H1 (cell line): Measurements from ENCODE around the gene STYXL1. TPM values are rescaled to one million over a fixed set of nuclear protein-coding genes. Genes with fewer than 3 reads are reported as not detected.

Source experiments
- CTCF ChIA-PET: fragments of 300-600 bp; sonication (Branson Sonifier 250); formaldehyde crosslinking; loops from one replicate; lab custom pipeline; 2021; ENCODE audit not compliant: partially characterized antibody; lab: Charles Lee
- POLR2A ChIA-PET: fragments of 300-600 bp; sonication (Branson Sonifier 250); formaldehyde crosslinking; loops from one replicate; lab custom pipeline; 2021; ENCODE audit warnings: inconsistent platforms; ENCODE audit not compliant: partially characterized antibody; lab: Charles Lee
- DNase-seq, 2 experiments: peaks; one replicate each; pipeline versions ENCODE4 v3.0.0 to v3.0.0-alpha.2; 2010 to 2022; ENCODE audit warnings: low spot score in 2 of 2, low read depth in 1 of 2, mixed read lengths in 1 of 2
- FAIRE-seq: peaks from 2 replicates; lab custom pipeline; 2011; peaks lifted over from hg19 to GRCh38; lab: Jason Lieb, UNC
- H2AFZ ChIP-seq: 2 replicates; pipeline ENCODE4 v1.8.1; 2012; ENCODE audit warnings: low read length, inconsistent platforms
- H2AK5ac ChIP-seq: 2 replicates; pipeline ENCODE4 v1.6.1; 2013; ENCODE audit warnings: low read depth, low read length
- H2BK120ac ChIP-seq: replicated peaks from 2 replicates; pipeline ENCODE3; 2013; ENCODE audit warnings: low read depth, low read length, inconsistent platforms
- H2BK12ac ChIP-seq: 2 replicates; pipeline ENCODE4 v1.6.1; 2013; ENCODE audit warnings: low read depth, low read length
- H2BK15ac ChIP-seq: 2 replicates; pipeline ENCODE4 v1.6.1; 2013; ENCODE audit warnings: low read length
- H2BK20ac ChIP-seq: 2 replicates; pipeline ENCODE4 v1.6.1; 2013; ENCODE audit warnings: low read length
- H2BK5ac ChIP-seq: 2 replicates; pipeline ENCODE4 v1.6.1; 2013; ENCODE audit warnings: low read depth, low read length
- H3K14ac ChIP-seq: 2 replicates; pipeline ENCODE4 v1.6.1; 2013; ENCODE audit warnings: inconsistent platforms; ENCODE audit not compliant: insufficient read length
- H3K18ac ChIP-seq: 2 replicates; pipeline ENCODE4 v1.6.1; 2013; ENCODE audit warnings: low read length; ENCODE audit errors: extremely low read depth
- H3K23ac ChIP-seq: 2 replicates; pipeline ENCODE4 v1.6.1; 2013; ENCODE audit warnings: inconsistent platforms; ENCODE audit not compliant: insufficient read length
- H3K23me2 ChIP-seq: 2 replicates; pipeline ENCODE4 v1.6.1; 2013; ENCODE audit warnings: low read depth, low read length
- H3K27ac ChIP-seq: 2 replicates; pipeline ENCODE4 v1.6.1; 2011; ENCODE audit warnings: low read depth, low read length, inconsistent platforms
- H3K27me3 ChIP-seq, 4 experiments: replicated peaks in 1 of 4; 1 replicate in 1 of 4; 2 replicates in 3 of 4; pipeline versions ENCODE4 v1.6.1 to v1.8.1; 2011 to 2013; ENCODE audit warnings: low read length in 3 of 4, mild to moderate bottlenecking in 3 of 4, inconsistent platforms in 2 of 4, mixed read lengths in 2 of 4, moderate library complexity in 1 of 4; ENCODE audit not compliant: control insufficient read depth in 3 of 4, insufficient read depth in 3 of 4; ENCODE audit errors: extremely low read depth in 1 of 4
- H3K36me3 ChIP-seq, 4 experiments: 2 replicates each; pipeline versions ENCODE4 v1.6.1 to v1.8.1; 2011 to 2013; ENCODE audit warnings: mild to moderate bottlenecking in 4 of 4, low read length in 3 of 4, moderate library complexity in 2 of 4, control low read depth in 1 of 4, inconsistent platforms in 1 of 4; ENCODE audit not compliant: insufficient read depth in 4 of 4, control insufficient read depth in 2 of 4
- H3K4ac ChIP-seq: replicated peaks from 2 replicates; pipeline ENCODE3; 2013; ENCODE audit warnings: low read length, low read depth, mixed read lengths, inconsistent platforms; ENCODE audit not compliant: insufficient read length
- H3K4me1 ChIP-seq, 4 experiments: replicated peaks in 1 of 4; 1 replicate in 1 of 4; 2 replicates in 3 of 4; pipeline versions ENCODE4 v1.6.1 to v1.8.1; 2011 to 2013; ENCODE audit warnings: low read length in 3 of 4, inconsistent platforms in 2 of 4, mixed read lengths in 1 of 4; ENCODE audit not compliant: insufficient read depth in 4 of 4, control insufficient read depth in 3 of 4
- H3K4me2 ChIP-seq, 2 experiments: 2 replicates each; pipeline versions ENCODE4 v1.6.1 to v1.8.1; 2011 to 2013; ENCODE audit warnings: low read depth in 2 of 2, low read length in 2 of 2, control low read depth in 1 of 2, inconsistent platforms in 1 of 2, mild to moderate bottlenecking in 1 of 2; ENCODE audit not compliant: insufficient read depth in 1 of 2
- H3K4me3 ChIP-seq, 4 experiments: fragments of 200-600, 300-600 bp in 1 of 4; sonication (generic), shearing (Covaris generic), sonication (Bioruptor Twin) in 1 of 4; 2 replicates each; pipeline versions ENCODE4 v1.5.1 to v1.8.1; 2011 to 2016; ENCODE audit warnings: low read length in 4 of 4, low read depth in 3 of 4, control low read depth in 2 of 4, inconsistent platforms in 2 of 4, mild to moderate bottlenecking in 2 of 4, mixed read lengths in 1 of 4, moderate library complexity in 1 of 4; ENCODE audit not compliant: insufficient read depth in 2 of 4; ENCODE audit errors: extremely low read depth in 1 of 4
- H3K56ac ChIP-seq: replicated peaks from 2 replicates; pipeline ENCODE3; 2013; ENCODE audit warnings: low read depth, mild to moderate bottlenecking, mixed read lengths, low read length, inconsistent platforms; ENCODE audit not compliant: insufficient read length
- H3K79me1 ChIP-seq: 2 replicates; pipeline ENCODE4 v1.6.1; 2013; ENCODE audit warnings: low read depth, low read length, control low read depth
- H3K79me2 ChIP-seq, 2 experiments: 2 replicates each; pipeline versions ENCODE4 v1.6.1 to v1.8.1; 2012 to 2013; ENCODE audit warnings: low read length in 2 of 2, mild to moderate bottlenecking in 2 of 2, inconsistent platforms in 1 of 2; ENCODE audit not compliant: insufficient read depth in 2 of 2, control insufficient read depth in 1 of 2
- H3K9ac ChIP-seq, 4 experiments: replicated peaks in 1 of 4; 1 replicate in 1 of 4; 2 replicates in 3 of 4; pipeline versions ENCODE4 v1.6.1 to v1.8.1; 2011 to 2013; ENCODE audit warnings: low read depth in 3 of 4, low read length in 3 of 4, control low read depth in 2 of 4, mild to moderate bottlenecking in 2 of 4, moderate library complexity in 2 of 4, inconsistent platforms in 1 of 4; ENCODE audit errors: extremely low read depth in 1 of 4
- H3K9me3 ChIP-seq, 2 experiments: 2 replicates each; pipeline versions ENCODE4 v1.6.1 to v1.8.1; 2012 to 2013; ENCODE audit warnings: mild to moderate bottlenecking in 2 of 2, moderate library complexity in 2 of 2, control low read depth in 1 of 2, inconsistent platforms in 1 of 2, low read depth in 1 of 2, low read length in 1 of 2, mixed read lengths in 1 of 2; ENCODE audit not compliant: insufficient read depth in 2 of 2
- H4K20me1 ChIP-seq, 2 experiments: replicated peaks in 1 of 2; 2 replicates each; pipeline versions ENCODE3 to v1.8.1; 2011 to 2013; ENCODE audit warnings: inconsistent platforms in 2 of 2, low read length in 2 of 2, mild to moderate bottlenecking in 1 of 2; ENCODE audit not compliant: insufficient read depth in 2 of 2, control insufficient read depth in 1 of 2
- H4K5ac ChIP-seq: 2 replicates; pipeline ENCODE4 v1.6.1; 2013; ENCODE audit warnings: low read length, low read depth, mixed read lengths, inconsistent platforms; ENCODE audit not compliant: insufficient read length
- H4K8ac ChIP-seq: 2 replicates; pipeline ENCODE4 v1.8.0; 2013; ENCODE audit warnings: mild to moderate bottlenecking, moderate library complexity, low read length, inconsistent platforms; ENCODE audit not compliant: insufficient read depth; ENCODE audit errors: extremely low read depth
- H4K91ac ChIP-seq: replicated peaks from 2 replicates; pipeline ENCODE3; 2013; ENCODE audit warnings: low read length, mixed read lengths, inconsistent platforms; ENCODE audit not compliant: insufficient read length
- WGBS, 2 experiments: shearing (Covaris generic) in 1 of 2; methylation state at CpG; one replicate each; pipeline versions ENCODE4 v1.1.6 to v1.1.7; 2013 to 2015; ENCODE audit warnings: low lambda C conversion rate in 2 of 2, mixed read lengths in 2 of 2, inconsistent platforms in 1 of 2, low coverage in 1 of 2, missing lambda C conversion rate in 1 of 2; ENCODE audit not compliant: insufficient replicate concordance in 2 of 2, insufficient coverage in 1 of 2, insufficient read length in 1 of 2; ENCODE audit errors: extremely low coverage in 1 of 2, missing lambda C conversion rate in 1 of 2; 5-methylcytosine and 5-hydroxymethylcytosine counted together
- polyA plus RNA-seq, 7 experiments: library from polyadenylated mRNA; depleted of rRNA in 3 of 7; stranded (reverse) in 5 of 7; unstranded in 2 of 7; fragments of >200 nt in 5 of 7; fragments of 200-250 nt in 2 of 7; gene quantifications; 1 replicate in 5 of 7; 2 replicates in 1 of 7; 4 replicates in 1 of 7; pipeline versions ENCODE4 v1.2.1 to v1.2.3, GENCODE V29; 2011 to 2013; ENCODE audit warnings: missing spikeins in 2 of 7, mixed read lengths in 2 of 7
- total RNA-seq: library from RNA; stranded (reverse); fragmentation: NEBNext Ultra II Directional; extraction: Animal tissue kit (Norgen Biotek cat#: 25700); gene quantifications from 2 replicates; pipeline ENCODE4 v1.2.1, GENCODE V29; 2021

Gene STYXL1
- total and polyA plus RNA-seq, 2 of the 8 experiments (the other 6 are each of a cell fraction or from before 2014, with no cell fraction given), result 32.3 to 53.9 TPM

GRCh38 chr7:76076995-76077394 is 29.2 kb upstream of the STYXL1 start:
- Histone ChIP-seq H3K27ac (no peak overlapping the region), H2AFZ (no peak overlapping the region), H4K20me1 (no peaks in the 10 kb centered on the region), H3K56ac (no peak overlapping the region), H3K23me2 (no peaks in the 10 kb centered on the region), H4K8ac (no peak overlapping the region), H3K9ac (no peak overlapping the region), H4K91ac (no peak overlapping the region), H3K18ac (no peak overlapping the region), H2AK5ac (no peak overlapping the region), H2BK12ac (no peak overlapping the region), H2BK120ac (no peak overlapping the region), H3K4me3 (no peak overlapping the region), H3K4me1 (peaks cover 0 to 3% (median 1%) of the 10 kb centered on the region in 4 experiments; a peak in 5 of 7 replicates), H3K23ac (no peak overlapping the region), H4K5ac (no peak overlapping the region), H3K79me1 (no peaks in the 10 kb centered on the region), H2BK15ac (no peak overlapping the region), H3K4ac (no peak overlapping the region), H3K79me2 (no peaks in the 10 kb centered on the region), H3K27me3 (no peaks in the 10 kb centered on the region), H3K9me3 (no peaks in the 10 kb centered on the region), H2BK20ac (no peak overlapping the region), H3K14ac (no peak overlapping the region), H3K36me3 (no peaks in the 10 kb centered on the region), H2BK5ac (no peak overlapping the region), H3K4me2 (no peak overlapping the region)
- FAIRE-seq (no peak), DNase-seq (no peak)
- ChIA-PET CTCF (no interaction called here), POLR2A (no interaction called here)
- WGBS, 2 experiments, result 85% methylated on average over 6 of the region's 6 CpGs; no CpG with 5 or more reads in 1 of the 2 experiments
